IPS DF 6.9 (cell line): ENCODE results near the gene DNA2.
"Not testable (repeated sequence)": the region's sequence is repeated elsewhere in the genome, so short reads cannot be mapped to it uniquely, and the experiment has no call there.

Experiments used
- DNase-seq: peaks from one replicate; pipeline ENCODE4 v3.0.0-alpha.2; 2013; ENCODE audit warnings: low read depth, low spot score
- H3K27ac ChIP-seq: one replicate; pipeline ENCODE4 v1.5.1; 2013; ENCODE audit warnings: low read length, control low read depth
- H3K27me3 ChIP-seq: 2 replicates; pipeline ENCODE4 v1.6.1; 2013; ENCODE audit warnings: mild to moderate bottlenecking, low read length; ENCODE audit not compliant: control insufficient read depth, insufficient read depth
- H3K36me3 ChIP-seq: 2 replicates; pipeline ENCODE4 v1.6.1; 2013; ENCODE audit warnings: low read length; ENCODE audit not compliant: control insufficient read depth, insufficient read depth
- H3K4me1 ChIP-seq: 2 replicates; pipeline ENCODE4 v1.6.1; 2013; ENCODE audit warnings: low read length; ENCODE audit not compliant: control insufficient read depth, insufficient read depth
- H3K4me3 ChIP-seq: 2 replicates; pipeline ENCODE4 v1.5.1; 2013; ENCODE audit warnings: mild to moderate bottlenecking, low read length
- H3K9me3 ChIP-seq: 2 replicates; pipeline ENCODE4 v1.6.1; 2013; ENCODE audit warnings: low read length, inconsistent platforms; ENCODE audit not compliant: control insufficient read depth, insufficient read depth
- WGBS: extraction: QIAGEN DNeasy Blood & Tissue Kit; methylation state at CpG from one replicate; pipeline ENCODE4 v1.1.7; 2013; ENCODE audit warnings: mixed read lengths, missing lambda C conversion rate; ENCODE audit not compliant: insufficient read length, insufficient coverage; 5-methylcytosine and 5-hydroxymethylcytosine counted together

DNA2 gene

GRCh38 chr10:68496072-68496471, 24.3 kb upstream of the DNA2 start:
- Histone ChIP-seq H3K27me3 (no peaks in the 10 kb centered on the region), H3K9me3 (no peaks in the 10 kb centered on the region), H3K27ac (no peak overlapping the region), H3K4me1 (no peaks in the 10 kb centered on the region), H3K36me3 (no peaks in the 10 kb centered on the region), H3K4me3 (no peak overlapping the region)
- no CpG with 5 or more reads among the region's 2 CpGs for WGBS
- DNase-seq = peak; percentile 11

DNA sequence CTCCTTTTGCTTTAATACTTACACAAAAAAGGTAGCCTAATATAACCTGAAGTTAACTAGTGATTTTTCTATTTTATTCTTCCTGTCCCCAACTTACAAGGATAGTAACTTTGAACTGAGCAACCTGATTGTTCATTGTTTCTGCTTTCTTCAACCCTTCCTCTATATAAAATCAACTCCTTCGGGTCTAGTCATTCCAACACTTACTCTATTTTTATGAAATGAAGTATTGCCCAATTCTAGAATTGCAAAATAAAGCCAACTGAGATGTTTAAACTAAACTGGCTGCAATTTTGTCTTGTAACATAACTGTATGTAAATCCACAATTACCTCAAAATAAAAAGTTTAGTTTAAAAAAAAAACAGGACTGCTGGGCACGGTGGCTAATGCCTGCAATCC, 20.3 kb upstream of the DNA2 start:
- no peaks in the 10 kb centered on the region for H3K4me1 ChIP-seq
- H3K36me3 ChIP-seq = no peaks in the 10 kb centered on the region
- H3K27me3 ChIP-seq = no peaks in the 10 kb centered on the region
- no peak overlapping the region for H3K4me3 ChIP-seq
- no CpG with 5 or more reads among the region's 2 CpGs for WGBS
- no peaks in the 10 kb centered on the region for H3K9me3 ChIP-seq
- no peak overlapping the region for H3K27ac ChIP-seq
- no peak for DNase-seq

DNA sequence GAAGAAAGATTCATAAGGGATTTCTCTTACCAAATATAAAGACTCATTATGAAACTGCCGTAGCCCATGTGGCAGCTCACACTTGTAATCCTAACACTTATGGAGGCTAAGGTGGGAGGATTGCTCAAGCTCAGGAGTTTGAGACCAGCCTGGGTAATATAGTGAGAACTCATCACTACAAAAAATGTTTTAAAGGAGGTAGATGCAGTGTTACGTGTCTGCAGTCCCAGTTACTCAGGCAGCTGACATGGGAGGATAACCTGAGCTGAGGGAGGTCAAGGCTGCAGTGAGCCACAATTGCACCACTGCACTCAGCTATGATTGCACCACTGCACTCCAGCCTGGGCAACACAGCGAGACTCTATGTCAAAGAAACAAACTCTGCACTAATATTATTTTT, 18.1 kb upstream of the DNA2 start:
- Histone ChIP-seq H3K9me3 (no peaks in the 10 kb centered on the region), H3K27me3 (no peaks in the 10 kb centered on the region), H3K27ac (no peak overlapping the region), H3K4me1 (no peaks in the 10 kb centered on the region), H3K36me3 (no peaks in the 10 kb centered on the region), H3K4me3 (no peak overlapping the region)
- WGBS = no CpG with 5 or more reads among the region's 3 CpGs
- DNase-seq = no peak

GRCh38 chr10:68474021-68474420, 2.2 kb upstream of the DNA2 start:
- no peaks in the 10 kb centered on the region for H3K9me3 ChIP-seq
- no CpG with 5 or more reads among the region's 3 CpGs for WGBS
- no peaks in the 10 kb centered on the region for H3K27me3 ChIP-seq
- H3K36me3 ChIP-seq = no peaks in the 10 kb centered on the region
- DNase-seq = no peak
- no peaks in the 10 kb centered on the region for H3K4me1 ChIP-seq
- no peak overlapping the region for H3K4me3 ChIP-seq
- H3K27ac ChIP-seq = no peak overlapping the region

DNA sequence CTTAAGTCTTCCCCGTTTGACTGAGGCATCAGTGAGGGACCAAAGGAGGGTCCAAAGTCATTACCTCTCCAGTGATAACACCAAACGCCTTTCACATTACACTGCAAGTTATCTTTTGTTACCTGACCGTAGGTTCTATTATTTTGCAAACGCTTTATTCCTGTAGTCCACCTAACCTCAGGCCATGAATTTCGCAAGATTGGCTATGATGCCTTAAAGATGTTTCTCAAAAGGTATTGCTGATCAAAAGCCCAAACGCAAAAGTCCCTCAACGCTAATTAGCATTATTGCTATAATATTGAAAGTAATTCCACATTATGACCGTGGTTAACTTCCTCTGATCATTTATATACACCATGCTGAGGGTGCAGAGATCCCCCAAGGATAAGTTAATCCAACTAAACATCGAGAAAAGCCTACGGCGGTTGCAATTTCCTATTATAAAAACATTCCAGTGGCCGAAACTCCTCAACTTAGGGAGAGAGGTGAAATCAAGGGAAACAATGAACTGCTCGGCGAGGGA, 649 bp downstream of the DNA2 start:
- no peak for DNase-seq
- Histone ChIP-seq H3K27ac (no peak overlapping the region), H3K4me1 (no peaks in the 10 kb centered on the region), H3K4me3 (peak overlapping the region; percentile 66), H3K9me3 (no peaks in the 10 kb centered on the region), H3K27me3 (no peaks in the 10 kb centered on the region), H3K36me3 (peaks cover 2% of the 10 kb centered on the region; the same call in 1 of the 2 replicates)
- WGBS = no CpG with 5 or more reads among the region's 14 CpGs

DNA sequence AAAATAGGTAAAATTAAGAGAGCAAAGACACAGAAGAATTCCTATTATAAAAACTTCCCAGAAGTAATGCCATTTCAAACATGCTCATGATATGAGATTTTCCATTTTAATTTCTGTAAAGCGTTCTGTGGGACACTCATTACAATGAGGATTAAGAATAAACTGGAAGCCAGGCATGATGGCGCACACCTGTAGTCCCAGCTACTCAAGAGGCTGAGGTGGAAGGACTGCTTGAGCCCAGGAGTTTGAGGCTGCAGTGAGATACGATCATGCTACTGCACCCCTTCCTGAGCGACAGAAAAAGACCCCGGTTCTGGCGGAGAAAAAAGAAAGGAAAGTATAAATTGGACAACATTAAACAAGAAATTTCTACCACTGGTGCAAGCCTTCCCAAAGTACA, 1.5 kb downstream of the DNA2 start:
- Histone ChIP-seq H3K4me3 (peak overlapping the region; percentile 66; the same call in 1 of the 2 replicates), H3K4me1 (no peaks in the 10 kb centered on the region), H3K27ac (no peak overlapping the region), H3K36me3 (peaks cover 2% of the 10 kb centered on the region; the same call in 1 of the 2 replicates), H3K9me3 (no peaks in the 10 kb centered on the region), H3K27me3 (no peaks in the 10 kb centered on the region)
- no peak for DNase-seq
- no CpG with 5 or more reads among the region's 6 CpGs for WGBS

DNA sequence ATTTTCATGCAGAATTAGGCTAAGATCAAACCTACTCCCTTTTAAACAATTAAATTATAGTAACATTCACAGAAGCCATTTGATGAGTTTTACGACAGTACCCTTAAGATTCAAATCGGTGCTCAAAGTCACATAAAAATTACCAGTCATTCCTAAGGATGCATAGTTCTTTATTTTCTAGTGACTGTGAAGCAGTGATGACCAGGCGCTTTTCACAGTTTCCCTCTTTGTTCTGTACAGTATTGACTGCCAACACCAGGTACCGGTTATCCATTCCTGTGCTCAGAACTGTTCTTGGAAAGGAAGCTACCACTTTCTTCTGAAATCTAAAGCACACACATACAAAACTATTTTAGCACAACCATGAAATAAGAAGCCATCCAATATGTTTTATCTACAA, 1.9 kb downstream of the DNA2 start:
- WGBS = no CpG with 5 or more reads among the region's 4 CpGs
- Histone ChIP-seq H3K4me3 (no peak overlapping the region), H3K4me1 (no peaks in the 10 kb centered on the region), H3K36me3 (peaks cover 2% of the 10 kb centered on the region; the same call in 1 of the 2 replicates), H3K27ac (no peak overlapping the region), H3K27me3 (no peaks in the 10 kb centered on the region), H3K9me3 (no peaks in the 10 kb centered on the region)
- DNase-seq = no peak

- DNase-seq, H3K4me1 ChIP-seq, H3K27ac ChIP-seq, H3K9me3 ChIP-seq, H3K4me3 ChIP-seq, H3K27me3 ChIP-seq: not testable (repeated sequence)
- H3K36me3 ChIP-seq = peaks cover 16% of the 10 kb centered on the region
- no CpG with 5 or more reads among the region's 4 CpGs for WGBS
These were observed 7.0 kb downstream of the DNA2 start for GRCh38 chr10:68464729-68465128.

- Histone ChIP-seq H3K9me3 (no peaks in the 10 kb centered on the region), H3K27me3 (no peaks in the 10 kb centered on the region), H3K27ac (no peak overlapping the region), H3K4me1 (no peaks in the 10 kb centered on the region), H3K4me3 (no peak overlapping the region), H3K36me3 (peaks cover 19% of the 10 kb centered on the region)
- WGBS = no CpG with 5 or more reads among the region's 7 CpGs
- no peak for DNase-seq
These were observed 8.2 kb downstream of the DNA2 start for GRCh38 chr10:68463365-68464093.

GRCh38 chr10:68462536-68462935, 9.2 kb downstream of the DNA2 start:
- Histone ChIP-seq H3K9me3 (no peaks in the 10 kb centered on the region), H3K27ac (no peak overlapping the region), H3K4me1 (no peaks in the 10 kb centered on the region), H3K4me3 (no peak overlapping the region), H3K27me3 (no peaks in the 10 kb centered on the region), H3K36me3 (peaks cover 21% of the 10 kb centered on the region)
- no peak for DNase-seq
- no CpG with 5 or more reads among the region's 2 CpGs for WGBS

DNA sequence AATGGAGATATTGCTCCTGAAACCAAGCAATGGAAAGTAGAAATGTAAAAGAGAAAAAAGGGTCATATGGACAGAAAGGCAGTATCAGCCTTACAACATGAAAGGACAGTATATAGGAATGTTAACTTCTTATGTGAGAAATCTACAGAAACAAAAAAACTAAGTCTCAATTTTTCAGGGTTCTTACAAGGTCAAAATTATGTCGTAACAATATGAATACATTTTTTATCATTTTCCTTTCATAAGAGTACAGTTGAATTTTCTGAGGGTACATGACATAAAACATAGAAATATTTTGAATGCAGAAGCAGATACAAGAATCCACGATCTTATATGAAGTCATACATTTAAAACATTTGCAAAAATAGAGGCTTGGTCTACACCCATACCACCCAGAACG, 10.7 kb downstream of the DNA2 start:
- peaks cover 28% of the 10 kb centered on the region for H3K36me3 ChIP-seq
- no peaks in the 10 kb centered on the region for H3K9me3 ChIP-seq
- no peaks in the 10 kb centered on the region for H3K4me1 ChIP-seq
- no peak for DNase-seq
- WGBS = no CpG with 5 or more reads among the region's 3 CpGs
- H3K27ac ChIP-seq = no peak overlapping the region
- no peaks in the 10 kb centered on the region for H3K27me3 ChIP-seq
- H3K4me3 ChIP-seq = no peak overlapping the region
